ENCODE results near the gene SLC9A9.

The SLC9A9 gene

GRCh38 chr3:143676747-143677146 is 171.5 kb downstream of the SLC9A9 start:
- no peak for DNase-seq

- DNase-seq: no peak
Measured at GRCh38 chr3:143676021-143676420, 172.2 kb downstream of the SLC9A9 start.

GRCh38 chr3:143674100-143674968 is 173.9 kb downstream of the SLC9A9 start:
- DNase-seq: peak; percentile 57

GRCh38 chr3:143672396-143673165 is 175.7 kb downstream of the SLC9A9 start:
- no peak for DNase-seq

- DNase-seq: no peak
Measured at GRCh38 chr3:143671626-143672025, 176.6 kb downstream of the SLC9A9 start.

- no peak for DNase-seq
Measured at GRCh38 chr3:143668924-143669790, 179.1 kb downstream of the SLC9A9 start.

- DNase-seq: no peak
Measured at GRCh38 chr3:143668385-143668784, 179.9 kb downstream of the SLC9A9 start.

GRCh38 chr3:143661677-143662076 is 186.6 kb downstream of the SLC9A9 start:
- no peak for DNase-seq

- no peak for DNase-seq
Measured at GRCh38 chr3:143658861-143659260, 189.4 kb downstream of the SLC9A9 start.

GRCh38 chr3:143658116-143658515 is 190.2 kb downstream of the SLC9A9 start:
- no peak for DNase-seq

- DNase-seq: no peak
Measured at GRCh38 chr3:143657391-143657790, 190.9 kb downstream of the SLC9A9 start.

- no peak for DNase-seq
Measured at GRCh38 chr3:143654906-143655305, 193.4 kb downstream of the SLC9A9 start.

GRCh38 chr3:143653935-143654334 is 194.3 kb downstream of the SLC9A9 start:
- DNase-seq: no peak

GRCh38 chr3:143653493-143653892 is 194.8 kb downstream of the SLC9A9 start:
- DNase-seq: no peak

- no peak for DNase-seq
Measured at GRCh38 chr3:143652118-143652517, 196.2 kb downstream of the SLC9A9 start.

GRCh38 chr3:143650827-143651226 is 197.4 kb downstream of the SLC9A9 start:
- DNase-seq: no peak

- DNase-seq: no peak
Measured at GRCh38 chr3:143650120-143650519, 198.1 kb downstream of the SLC9A9 start.

- DNase-seq: no peak
Measured at GRCh38 chr3:143648708-143649107, 199.6 kb downstream of the SLC9A9 start.

- DNase-seq: no peak
Measured at GRCh38 chr3:143648218-143648617, 200.1 kb downstream of the SLC9A9 start.

GRCh38 chr3:143644370-143645089 is 203.7 kb downstream of the SLC9A9 start:
- DNase-seq: no peak

GRCh38 chr3:143643905-143644304 is 204.4 kb downstream of the SLC9A9 start:
- DNase-seq: no peak

- no peak for DNase-seq
Measured at GRCh38 chr3:143640774-143641173, 207.5 kb downstream of the SLC9A9 start.
